ENCODE results near the gene MRRF. TPM values are rescaled to one million over a fixed set of nuclear protein-coding genes. Genes with fewer than 3 reads are reported as not detected.
A peak's percentile ranks its signal among the peaks of the same experiment; 100 is the strongest.

Gene MRRF
- total RNA-seq, 2 donors from 2014 or later: 16.9 to 36.8 TPM

DNA sequence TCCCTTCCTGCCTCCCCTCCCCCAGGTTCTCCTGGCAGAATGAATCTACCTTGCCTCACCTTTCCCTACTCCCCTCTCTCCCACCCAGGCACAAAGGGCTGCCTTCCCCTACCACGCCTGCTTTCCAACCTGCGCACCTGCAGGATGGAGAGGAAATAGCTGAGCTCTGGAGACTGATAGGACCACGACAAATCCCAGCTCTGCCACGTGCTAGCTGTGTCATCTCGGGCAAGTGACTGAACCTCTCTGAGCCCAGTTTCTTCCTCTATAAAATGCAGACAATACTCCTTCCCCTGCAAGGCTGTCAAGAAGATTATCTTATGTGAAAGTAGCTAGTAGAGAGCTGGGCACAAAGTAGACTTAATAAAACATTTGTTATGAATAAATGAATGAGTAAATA is 74.9 kb downstream of the MRRF start:
- Histone ChIP-seq H3K27me3 (replicated peaks; ENCODE audit: insufficient read depth) (no peaks in the 10 kb centered on the region), H3K4me1 (ENCODE audit: control insufficient read depth in 1 of 2, low read depth in 2 of 2) (peaks cover 0 to 4% of the 10 kb centered on the region in 2 donors), H3K4me3 (no peak overlapping the region), H3K27ac (no peak overlapping the region), H3K36me3 (no peaks in the 10 kb centered on the region), H3K9me3 (no peaks in the 10 kb centered on the region)
- ATAC-seq (ENCODE audit: insufficient number of reproducible peaks, low FRiP score, low read depth): no peak
- DNase-seq (ENCODE audit: low spot score): no peak
- TF ChIP-seq CTCF (IDR thresholded peaks at IDR 0.05): no peak

DNA sequence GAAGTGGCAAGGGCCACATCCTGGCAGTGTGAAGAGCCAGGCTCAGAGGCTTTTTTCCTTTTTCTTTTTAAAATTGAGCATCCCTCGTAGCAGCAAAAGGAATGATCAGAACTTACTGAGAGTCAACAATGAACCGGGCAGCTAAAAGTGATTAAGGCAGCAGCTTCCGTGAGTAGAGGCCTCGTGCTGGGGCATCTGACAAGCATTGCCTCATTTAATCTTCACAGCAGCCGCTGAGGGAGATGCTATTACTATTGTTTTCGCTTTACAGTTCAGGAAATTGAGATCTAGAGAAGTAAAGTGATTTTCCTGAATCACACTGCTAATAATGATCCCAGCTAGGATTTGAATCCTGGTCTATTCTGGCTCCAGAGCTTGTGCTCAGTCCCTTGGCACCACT is 75.5 kb downstream of the MRRF start:
- H3K4me1 ChIP-seq (ENCODE audit: control insufficient read depth in 1 of 2, low read depth in 2 of 2): no peaks in the 10 kb centered on the region
- no peaks in the 10 kb centered on the region for H3K27me3 ChIP-seq (replicated peaks; ENCODE audit: insufficient read depth)
- no peaks in the 10 kb centered on the region for H3K9me3 ChIP-seq
- DNase-seq (ENCODE audit: low spot score) (no peak), ATAC-seq (ENCODE audit: insufficient number of reproducible peaks, low FRiP score, low read depth) (no peak)
- no peak overlapping the region for H3K27ac ChIP-seq
- no peaks in the 10 kb centered on the region for H3K36me3 ChIP-seq
- H3K4me3 ChIP-seq: no peak overlapping the region
- no peak for TF ChIP-seq CTCF (IDR thresholded peaks at IDR 0.05)

DNA sequence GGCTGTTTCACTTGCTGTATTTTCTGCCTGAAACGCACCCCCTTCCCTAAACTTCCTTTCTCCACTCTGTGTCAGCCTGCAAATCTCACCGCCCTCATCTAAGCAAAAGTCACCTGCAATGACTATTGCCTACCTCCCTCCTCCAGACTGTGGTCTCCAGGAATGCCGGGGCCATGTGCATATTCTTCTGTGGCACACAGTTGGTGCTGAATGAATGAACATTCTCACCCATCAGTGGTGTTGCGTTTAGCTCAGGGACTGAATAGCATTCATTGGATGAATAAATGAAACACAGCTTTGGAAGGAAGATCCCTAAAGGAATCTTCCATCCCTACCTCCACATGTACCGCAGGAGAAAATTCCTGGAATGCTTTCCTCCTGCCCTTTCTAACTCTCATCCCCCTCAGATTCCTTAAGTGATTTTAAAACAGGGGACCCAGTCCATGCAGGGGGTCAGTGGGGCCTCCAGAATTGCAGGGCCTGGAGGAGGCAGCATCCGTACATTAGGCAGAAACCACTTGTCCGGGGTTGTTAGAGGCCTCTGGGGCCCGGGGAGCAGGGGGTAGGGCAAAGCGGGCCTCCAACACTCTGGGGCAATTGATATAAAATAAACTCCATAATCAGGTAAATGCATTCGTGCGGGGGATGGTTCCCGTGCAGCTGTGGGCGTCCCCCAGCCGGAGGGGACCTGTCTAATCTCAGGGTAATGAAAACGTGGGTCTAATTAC is 77.8 kb downstream of the MRRF start:
- H3K27me3 ChIP-seq (replicated peaks; ENCODE audit: insufficient read depth): no peaks in the 10 kb centered on the region
- no peak for ATAC-seq (ENCODE audit: insufficient number of reproducible peaks, low FRiP score, low read depth)
- H3K9me3 ChIP-seq: no peaks in the 10 kb centered on the region
- no peaks in the 10 kb centered on the region for H3K36me3 ChIP-seq
- no peak for DNase-seq (ENCODE audit: low spot score)
- H3K27ac ChIP-seq: no peak overlapping the region
- H3K4me1 ChIP-seq (ENCODE audit: control insufficient read depth in 1 of 2, low read depth in 2 of 2): peaks cover 3 to 10% of the 10 kb centered on the region in 2 donors
- H3K4me3 ChIP-seq: no peak overlapping the region
- no peak for TF ChIP-seq CTCF (IDR thresholded peaks at IDR 0.05)

DNA sequence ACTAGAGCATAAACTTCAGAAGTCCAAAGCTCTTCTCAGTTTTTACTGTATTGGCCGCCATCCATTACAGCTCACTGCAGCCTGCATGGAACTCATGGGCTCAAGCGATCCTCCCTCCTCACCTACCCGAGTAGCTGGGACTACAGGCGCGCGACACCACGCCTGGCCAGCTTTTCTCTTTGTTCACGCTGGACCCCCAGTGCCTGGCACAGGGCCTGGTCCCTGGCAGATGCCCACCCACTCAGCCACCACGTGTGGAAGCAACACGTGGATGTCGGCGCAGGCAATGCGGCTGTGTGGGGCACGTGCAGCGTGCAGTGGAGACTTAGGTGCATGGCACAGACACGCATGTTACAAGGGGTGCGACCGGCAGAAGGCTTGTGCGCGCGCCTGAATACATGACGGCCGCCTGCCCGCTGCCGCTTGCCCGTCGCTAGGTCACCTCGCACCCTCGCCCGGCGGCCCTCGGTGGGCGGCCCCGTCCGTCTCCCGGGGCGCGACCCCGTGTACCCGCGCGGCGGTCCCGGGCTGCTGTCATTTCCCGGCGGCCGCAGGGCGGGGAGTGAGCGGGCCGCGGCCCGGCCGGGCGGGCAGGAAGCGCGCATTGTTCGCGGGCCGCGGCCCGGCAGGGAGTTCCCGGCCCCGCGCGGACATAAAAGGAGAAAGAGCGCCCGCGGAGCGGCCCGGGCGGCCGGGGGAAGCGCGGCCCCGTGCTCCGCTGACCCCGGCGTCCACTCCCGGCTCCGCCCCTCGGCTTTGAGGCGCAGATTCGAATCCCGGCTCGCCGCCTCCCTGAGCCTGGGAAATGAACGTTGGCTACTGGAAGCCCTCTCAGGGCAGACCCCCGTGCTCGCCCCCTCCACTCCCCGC is 82.0 kb downstream of the MRRF start:
- Histone ChIP-seq H3K9me3 (no peaks in the 10 kb centered on the region), H3K4me1 (ENCODE audit: control insufficient read depth in 1 of 2, low read depth in 2 of 2) (peaks cover 5 to 13% of the 10 kb centered on the region in 2 donors), H3K36me3 (no peaks in the 10 kb centered on the region), H3K27me3 (replicated peaks; ENCODE audit: insufficient read depth) (no peaks in the 10 kb centered on the region), H3K4me3 (peak overlapping the region; percentile 82), H3K27ac (peak overlapping the region in 1 of 2 donors; percentile 32)
- ATAC-seq (ENCODE audit: insufficient number of reproducible peaks, low FRiP score, low read depth) (no peak), DNase-seq (ENCODE audit: low spot score) (no peak)
- no peak for TF ChIP-seq CTCF (IDR thresholded peaks at IDR 0.05)

Data from thoracic aorta (tissue), 2 donors.